ENCODE data around the gene PER1. TPM values are rescaled to one million over a fixed set of nuclear protein-coding genes. Genes with fewer than 3 reads are reported as not detected.

The PER1 gene
- total and polyA plus RNA-seq, 2 of the 13 experiments (the other 11 are each of a cell fraction or from before 2014, with no cell fraction given), result 2.6 to 3.6 TPM

DNA sequence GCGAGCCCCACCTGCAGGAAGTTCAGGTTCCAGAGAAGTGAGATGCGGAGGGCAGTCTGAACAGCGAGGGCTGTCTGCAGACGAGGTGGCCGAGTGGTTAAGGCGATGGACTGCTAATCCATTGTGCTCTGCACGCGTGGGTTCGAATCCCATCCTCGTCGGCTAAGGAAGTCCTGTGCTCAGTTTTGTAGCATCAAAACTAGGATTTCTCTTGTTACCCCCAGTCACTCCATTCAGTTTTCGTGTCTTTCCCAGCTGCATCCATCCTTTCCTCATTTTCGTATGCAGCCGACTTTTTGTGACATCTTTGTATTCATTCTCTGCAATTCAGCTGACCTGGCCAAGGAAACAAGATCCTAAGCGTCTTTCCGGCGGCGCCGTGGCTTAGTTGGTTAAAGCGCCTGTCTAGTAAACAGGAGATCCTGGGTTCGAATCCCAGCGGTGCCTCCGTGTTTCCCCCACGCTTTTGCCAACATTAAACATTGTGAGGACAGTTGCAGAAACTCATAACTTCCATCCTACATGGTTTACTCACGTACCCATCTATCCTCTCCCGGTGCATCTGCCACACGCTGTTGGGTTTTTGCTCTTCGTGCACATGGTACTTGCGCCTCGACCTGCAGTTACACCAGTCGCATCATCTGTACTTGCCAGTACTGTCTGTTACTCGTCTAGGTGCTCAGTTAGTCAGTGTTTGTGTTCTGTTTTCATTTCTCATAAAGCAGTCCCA, 34.7 kb upstream of the PER1 start (continued):
- TF ChIP-seq GMEB1 (CRISPR knock-in tag; IDR thresholded peaks at IDR 0.05; ENCODE audit: borderline replicate concordance) (no peak), NAIF1 (CRISPR knock-in tag; IDR thresholded peaks at IDR 0.05; ENCODE audit: borderline replicate concordance) (no peak), DNMT1 (CRISPR knock-in tag; IDR thresholded peaks at IDR 0.05) (no peak), THAP11 (CRISPR knock-in tag; IDR thresholded peaks at IDR 0.05) (peak; percentile 34), SRSF9 (IDR thresholded peaks at IDR 0.05; ENCODE audit: borderline replicate concordance, insufficient read depth, low read depth, low read length, poor library complexity, severe bottlenecking) (no peak), PHF8 (CRISPR knock-in tag; IDR thresholded peaks at IDR 0.05) (no peak; the same call in 1 of the 2 replicates), TRIM22 (IDR thresholded peaks at IDR 0.05) (no peak), FOXC1 (CRISPR knock-in tag; IDR thresholded peaks at IDR 0.05; ENCODE audit: borderline replicate concordance) (peak; percentile 38; the same call in 1 of the 2 replicates), NFYC (CRISPR knock-in tag; IDR thresholded peaks at IDR 0.05) (no peak), HDAC1 (CRISPR knock-in tag; IDR thresholded peaks at IDR 0.05) (peak; percentile 21; the same call in 1 of the 2 replicates), SOX6 (IDR thresholded peaks at IDR 0.05) (no peak), SOX6 (CRISPR knock-in tag; IDR thresholded peaks at IDR 0.05) (peak; percentile 44; the same call in 1 of the 2 replicates), CENPX (CRISPR knock-in tag; IDR thresholded peaks at IDR 0.05) (no peak), ARHGAP35 (CRISPR knock-in tag; IDR thresholded peaks at IDR 0.05; ENCODE audit: borderline replicate concordance) (no peak), ZNF143 (CRISPR knock-in tag; IDR thresholded peaks at IDR 0.05) (peak; percentile 57; the same call in 1 of the 2 replicates), DNMT3B (CRISPR knock-in tag; conservative IDR thresholded peaks at IDR 0.05) (peak; percentile 85; the same call in 1 of the 2 replicates), SNRNP70 (IDR thresholded peaks at IDR 0.05; ENCODE audit: low read depth, low read length) (no peak), CREB1 (IDR thresholded peaks at IDR 0.05) (peak; percentile 46; the same call in 1 of the 2 replicates), CREB1 (CRISPR knock-in tag; IDR thresholded peaks at IDR 0.05) (peak; percentile 57; the same call in 1 of the 2 replicates), MAX (IDR thresholded peaks at IDR 0.05) (no peak; the same call in 1 of the 2 replicates), ZSCAN9 (CRISPR knock-in tag; IDR thresholded peaks at IDR 0.05; ENCODE audit: borderline replicate concordance) (no peak), SMARCE1 (IDR thresholded peaks at IDR 0.05; ENCODE audit: borderline replicate concordance) (no peak), ZNF326 (CRISPR knock-in tag; IDR thresholded peaks at IDR 0.05; ENCODE audit: borderline replicate concordance) (no peak)
- TF ChIP-seq, protein P1, sequence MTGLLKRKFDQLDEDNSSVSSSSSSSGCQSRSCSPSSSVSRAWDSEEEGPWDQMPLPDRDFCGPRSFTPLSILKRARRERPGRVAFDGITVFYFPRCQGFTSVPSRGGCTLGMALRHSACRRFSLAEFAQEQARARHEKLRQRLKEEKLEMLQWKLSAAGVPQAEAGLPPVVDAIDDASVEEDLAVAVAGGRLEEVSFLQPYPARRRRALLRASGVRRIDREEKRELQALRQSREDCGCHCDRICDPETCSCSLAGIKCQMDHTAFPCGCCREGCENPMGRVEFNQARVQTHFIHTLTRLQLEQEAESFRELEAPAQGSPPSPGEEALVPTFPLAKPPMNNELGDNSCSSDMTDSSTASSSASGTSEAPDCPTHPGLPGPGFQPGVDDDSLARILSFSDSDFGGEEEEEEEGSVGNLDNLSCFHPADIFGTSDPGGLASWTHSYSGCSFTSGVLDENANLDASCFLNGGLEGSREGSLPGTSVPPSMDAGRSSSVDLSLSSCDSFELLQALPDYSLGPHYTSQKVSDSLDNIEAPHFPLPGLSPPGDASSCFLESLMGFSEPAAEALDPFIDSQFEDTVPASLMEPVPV (CRISPR knock-in tag; IDR thresholded peaks at IDR 0.05), result no peak
- TF ChIP-seq, protein P2, sequence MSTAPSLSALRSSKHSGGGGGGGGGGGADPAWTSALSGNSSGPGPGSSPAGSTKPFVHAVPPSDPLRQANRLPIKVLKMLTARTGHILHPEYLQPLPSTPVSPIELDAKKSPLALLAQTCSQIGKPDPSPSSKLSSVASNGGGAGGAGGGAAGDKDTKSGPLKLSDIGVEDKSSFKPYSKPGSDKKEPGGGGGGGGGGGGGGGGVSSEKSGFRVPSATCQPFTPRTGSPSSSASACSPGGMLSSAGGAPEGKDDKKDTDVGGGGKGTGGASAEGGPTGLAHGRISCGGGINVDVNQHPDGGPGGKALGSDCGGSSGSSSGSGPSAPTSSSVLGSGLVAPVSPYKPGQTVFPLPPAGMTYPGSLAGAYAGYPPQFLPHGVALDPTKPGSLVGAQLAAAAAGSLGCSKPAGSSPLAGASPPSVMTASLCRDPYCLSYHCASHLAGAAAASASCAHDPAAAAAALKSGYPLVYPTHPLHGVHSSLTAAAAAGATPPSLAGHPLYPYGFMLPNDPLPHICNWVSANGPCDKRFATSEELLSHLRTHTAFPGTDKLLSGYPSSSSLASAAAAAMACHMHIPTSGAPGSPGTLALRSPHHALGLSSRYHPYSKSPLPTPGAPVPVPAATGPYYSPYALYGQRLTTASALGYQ (CRISPR knock-in tag; IDR thresholded peaks at IDR 0.05), result peak; percentile 79

Data from HepG2 (cell line).